HCT116 (cell line): ENCODE data around the gene CGNL1. TPM values are rescaled to one million over a fixed set of nuclear protein-coding genes. Genes with fewer than 3 reads are reported as not detected.

Source experiments
- ATAC-seq: fragments of 200-7000 bp; cut with Tn5 transposase; 2 replicates; pipeline ENCODE4 v1.9.1; 2020; ENCODE audit warnings: mild to moderate bottlenecking, moderate library complexity
- BruUV-seq: library from RNA; stranded (reverse); fragments of 400-500 nt; replicated peaks from 2 replicates; lab custom pipeline; 2021; lab: Mats Ljungman, UMichigan
- CTCF ChIA-PET: fragments of 300-600 bp; sonication (Branson Sonifier 250); formaldehyde crosslinking; loops from one replicate; lab custom pipeline; 2021; ENCODE audit warnings: antibody characterized with exemption; lab: Charles Lee
- POLR2A ChIA-PET: fragments of 300-600, 350-600 bp; sonication (Branson Sonifier 250); formaldehyde crosslinking; loops from one replicate; lab custom pipeline; 2021; ENCODE audit warnings: antibody characterized with exemption; lab: Charles Lee
- RAD21 ChIA-PET, 2 experiments: fragments of 300-600 bp; sonication (Branson Sonifier 250); formaldehyde crosslinking; loops; one replicate each; lab custom pipeline; 2023; ENCODE audit warnings: low total read pairs in 2 of 2; ENCODE audit not compliant: uncharacterized antibody in 2 of 2, unreplicated experiment in 2 of 2, low non-redundant PET in 1 of 2; lab: Charles Lee
- DNase-seq: peaks from one replicate; pipeline ENCODE4 v3.0.0-alpha.2; 2010; ENCODE audit warnings: low read depth, low spot score
- H2AFZ ChIP-seq: fragments of 200-600 bp; shearing (Covaris generic), sonication (generic); 2 replicates; pipeline ENCODE4 v1.6.1; 2017; ENCODE audit warnings: low read depth, mixed run types, mixed read lengths, antibody characterized with exemption, low read length; ENCODE audit not compliant: poor library complexity, severe bottlenecking
- H3K27ac ChIP-seq: 2 replicates; pipeline ENCODE4 v1.5.1; 2012; ENCODE audit warnings: low read depth, low read length
- H3K27me3 ChIP-seq: fragments of 200-600 bp; sonication (generic); 2 replicates; pipeline ENCODE4 v1.6.1; 2016; ENCODE audit warnings: mixed run types, low read length, mixed read lengths; ENCODE audit not compliant: insufficient read depth
- H3K36me3 ChIP-seq, 2 experiments: fragments of 200-500 bp in 1 of 2; fragments of 200-600 bp in 1 of 2; sonication (Bioruptor generic) in 1 of 2; sonication (generic) in 1 of 2; 2 replicates each; pipeline versions ENCODE4 v1.5.1 to v1.6.1; 2014 to 2016; ENCODE audit warnings: low read length in 2 of 2, inconsistent platforms in 1 of 2, mixed read lengths in 1 of 2, mixed run types in 1 of 2; ENCODE audit not compliant: insufficient read depth in 2 of 2, control insufficient read depth in 1 of 2
- H3K4me1 ChIP-seq, 2 experiments: fragments of 200-600 bp in 1 of 2; sonication (generic) in 1 of 2; 2 replicates each; pipeline versions ENCODE4 v1.5.1 to v1.6.1; 2012 to 2017; ENCODE audit warnings: low read length in 2 of 2, inconsistent platforms in 1 of 2, mild to moderate bottlenecking in 1 of 2, mixed read lengths in 1 of 2, mixed run types in 1 of 2, moderate library complexity in 1 of 2; ENCODE audit not compliant: insufficient read depth in 2 of 2, control insufficient read depth in 1 of 2
- H3K4me2 ChIP-seq: fragments of 200-600 bp; sonication (generic); 2 replicates; pipeline ENCODE4 v1.6.1; 2017; ENCODE audit warnings: mixed run types, low read length, mixed read lengths
- H3K4me3 ChIP-seq, 2 experiments: fragments of 200-600 bp in 1 of 2; sonication (generic) in 1 of 2; replicated peaks in 1 of 2; 2 replicates each; pipeline ENCODE4 v1.5.1; 2011 to 2016; ENCODE audit warnings: low read length in 2 of 2, control low read depth in 1 of 2, low read depth in 1 of 2, mild to moderate bottlenecking in 1 of 2, mixed read lengths in 1 of 2, mixed run types in 1 of 2
- H3K79me2 ChIP-seq: fragments of 200-600 bp; sonication (generic); 2 replicates; pipeline ENCODE4 v1.6.1; 2017; ENCODE audit warnings: mild to moderate bottlenecking, mixed run types, low read length, moderate library complexity, mixed read lengths; ENCODE audit not compliant: insufficient read depth
- H3K9ac ChIP-seq: fragments of 200-600 bp; sonication (generic); 2 replicates; pipeline ENCODE4 v1.6.1; 2016; ENCODE audit warnings: low read length, mixed read lengths
- H3K9me2 ChIP-seq: fragments of 200-600 bp; sonication (generic), shearing (Covaris generic); 2 replicates; pipeline ENCODE4 v1.6.1; 2017; ENCODE audit warnings: mixed run types, mild to moderate bottlenecking, moderate library complexity; ENCODE audit not compliant: insufficient read depth
- H3K9me3 ChIP-seq, 2 experiments: fragments of 200-500 bp in 1 of 2; fragments of 200-600 bp in 1 of 2; sonication (Bioruptor generic) in 1 of 2; sonication (generic) in 1 of 2; 2 replicates each; pipeline ENCODE4 v1.6.1; 2014 to 2017; ENCODE audit warnings: low read length in 2 of 2, mixed read lengths in 2 of 2, inconsistent platforms in 1 of 2, low read depth in 1 of 2, mild to moderate bottlenecking in 1 of 2, mixed run types in 1 of 2, moderate library complexity in 1 of 2; ENCODE audit not compliant: control insufficient read depth in 1 of 2, insufficient read depth in 1 of 2
- H4K20me1 ChIP-seq: fragments of 200-600 bp; sonication (generic), shearing (Covaris generic); 2 replicates; pipeline ENCODE4 v1.6.1; 2017; ENCODE audit warnings: mixed run types, mild to moderate bottlenecking, moderate library complexity; ENCODE audit not compliant: insufficient read depth
- ATF3 ChIP-seq: IDR thresholded peaks from 2 replicates; pipeline ENCODE4 v1.6.1; 2012
- CBX3 ChIP-seq: IDR thresholded peaks from 2 replicates; pipeline ENCODE4 v1.6.1; 2012; ENCODE audit warnings: low read depth
- CEBPB ChIP-seq: IDR thresholded peaks from 2 replicates; pipeline ENCODE4 v1.6.1; 2012; ENCODE audit warnings: low read depth
- EGR1 ChIP-seq: IDR thresholded peaks from 2 replicates; pipeline ENCODE4 v1.6.1; 2012; ENCODE audit warnings: low read depth
- EZH2phosphoT487 ChIP-seq: fragments of 200-600 bp; IDR thresholded peaks from 2 replicates; pipeline ENCODE4 v1.6.1; 2018; ENCODE audit warnings: antibody characterized with exemption, borderline replicate concordance
- FOSL1 ChIP-seq: IDR thresholded peaks from 2 replicates; pipeline ENCODE4 v1.6.1; 2012; ENCODE audit warnings: low read depth
- JUND ChIP-seq: IDR thresholded peaks from 2 replicates; pipeline ENCODE4 v1.6.1; 2012
- MAX ChIP-seq: IDR thresholded peaks from 2 replicates; pipeline ENCODE4 v1.6.1; 2012
- POLR2A ChIP-seq: IDR thresholded peaks from 2 replicates; pipeline ENCODE4 v1.7.0; 2011; ENCODE audit warnings: borderline replicate concordance; ENCODE audit not compliant: insufficient read depth, insufficient read length; ENCODE audit errors: extremely low read depth
- POLR2AphosphoS5 ChIP-seq: IDR thresholded peaks from 2 replicates; pipeline ENCODE4 v1.6.1; 2011; ENCODE audit warnings: mild to moderate bottlenecking, low read depth, low read length, moderate library complexity
- SIN3A ChIP-seq: IDR thresholded peaks from 2 replicates; pipeline ENCODE4 v1.6.1; 2012; ENCODE audit warnings: low read depth
- SP1 ChIP-seq: IDR thresholded peaks from 2 replicates; pipeline ENCODE4 v1.6.1; 2012; ENCODE audit warnings: low read depth
- SRF ChIP-seq: IDR thresholded peaks from 2 replicates; pipeline ENCODE4 v1.6.1; 2012; ENCODE audit warnings: low read depth
- TCF7L2 ChIP-seq: IDR thresholded peaks from 2 replicates; pipeline ENCODE4 v1.7.0; 2011; ENCODE audit warnings: borderline replicate concordance, inconsistent platforms; ENCODE audit not compliant: insufficient read depth, insufficient read length; ENCODE audit errors: extremely low read depth
- YY1 ChIP-seq: IDR thresholded peaks from 2 replicates; pipeline ENCODE4 v1.6.1; 2011; ENCODE audit warnings: low read length, low read depth, moderate library complexity, mild to moderate bottlenecking; ENCODE audit not compliant: insufficient replicate concordance; ENCODE audit errors: extremely low read depth
- ZBTB33 ChIP-seq: IDR thresholded peaks from 2 replicates; pipeline ENCODE4 v1.6.1; 2011; ENCODE audit warnings: mild to moderate bottlenecking, low read length, moderate library complexity; ENCODE audit not compliant: insufficient replicate concordance; ENCODE audit errors: extremely low read depth
- ZNF274 ChIP-seq: fragments of 200-500 bp; sonication (Bioruptor generic); IDR thresholded peaks from 2 replicates; pipeline ENCODE4 v1.6.1; 2014; ENCODE audit warnings: mild to moderate bottlenecking, low read depth, low read length, inconsistent platforms
- intact Hi-C: fragments of 100-400 bp; cut with micrococcal nuclease; formaldehyde crosslinking; loops from 2 replicates; pipeline ENCODE4 v1.10.0; 2022
- total RNA-seq: library from RNA; stranded (reverse); gene quantifications from one replicate; pipeline ENCODE4 v1.2.1, GENCODE V29; 2021; ENCODE audit not compliant: unreplicated experiment
- TF ChIP-seq, protein P1 (sequence below): IDR thresholded peaks from 2 replicates; pipeline ENCODE4 v1.6.1; 2012; ENCODE audit warnings: low read depth

CGNL1 gene
- total RNA-seq, 1 experiment from 2014 or later, result 2.2 TPM

- H2AFZ ChIP-seq, result no peak overlapping the region
- no peak overlapping the region for H3K27ac ChIP-seq
- no peak overlapping the region for H3K4me2 ChIP-seq
- no peaks in the 10 kb centered on the region for H3K27me3 ChIP-seq
- no peaks in the 10 kb centered on the region for H3K4me1 ChIP-seq
- H3K79me2 ChIP-seq, result no peaks in the 10 kb centered on the region
- DNase-seq, result no peak
- no peak overlapping the region for H3K4me3 ChIP-seq
- intact Hi-C loops, result no loop called here
- no peaks in the 10 kb centered on the region; the same call in 1 of the 2 replicates for H3K9me2 ChIP-seq
- POLR2A ChIA-PET, result no interaction called here
- H3K9ac ChIP-seq, result no peak overlapping the region
- H3K9me3 ChIP-seq, result no peaks in the 10 kb centered on the region
- no peak for TF ChIP-seq POLR2AphosphoS5
- no peak for TF ChIP-seq SP1
- TF ChIP-seq ZNF274, result no peak
- TF ChIP-seq MAX, result no peak
- TF ChIP-seq TCF7L2, result no peak
- no peak for TF ChIP-seq ATF3
- TF ChIP-seq, protein P1, sequence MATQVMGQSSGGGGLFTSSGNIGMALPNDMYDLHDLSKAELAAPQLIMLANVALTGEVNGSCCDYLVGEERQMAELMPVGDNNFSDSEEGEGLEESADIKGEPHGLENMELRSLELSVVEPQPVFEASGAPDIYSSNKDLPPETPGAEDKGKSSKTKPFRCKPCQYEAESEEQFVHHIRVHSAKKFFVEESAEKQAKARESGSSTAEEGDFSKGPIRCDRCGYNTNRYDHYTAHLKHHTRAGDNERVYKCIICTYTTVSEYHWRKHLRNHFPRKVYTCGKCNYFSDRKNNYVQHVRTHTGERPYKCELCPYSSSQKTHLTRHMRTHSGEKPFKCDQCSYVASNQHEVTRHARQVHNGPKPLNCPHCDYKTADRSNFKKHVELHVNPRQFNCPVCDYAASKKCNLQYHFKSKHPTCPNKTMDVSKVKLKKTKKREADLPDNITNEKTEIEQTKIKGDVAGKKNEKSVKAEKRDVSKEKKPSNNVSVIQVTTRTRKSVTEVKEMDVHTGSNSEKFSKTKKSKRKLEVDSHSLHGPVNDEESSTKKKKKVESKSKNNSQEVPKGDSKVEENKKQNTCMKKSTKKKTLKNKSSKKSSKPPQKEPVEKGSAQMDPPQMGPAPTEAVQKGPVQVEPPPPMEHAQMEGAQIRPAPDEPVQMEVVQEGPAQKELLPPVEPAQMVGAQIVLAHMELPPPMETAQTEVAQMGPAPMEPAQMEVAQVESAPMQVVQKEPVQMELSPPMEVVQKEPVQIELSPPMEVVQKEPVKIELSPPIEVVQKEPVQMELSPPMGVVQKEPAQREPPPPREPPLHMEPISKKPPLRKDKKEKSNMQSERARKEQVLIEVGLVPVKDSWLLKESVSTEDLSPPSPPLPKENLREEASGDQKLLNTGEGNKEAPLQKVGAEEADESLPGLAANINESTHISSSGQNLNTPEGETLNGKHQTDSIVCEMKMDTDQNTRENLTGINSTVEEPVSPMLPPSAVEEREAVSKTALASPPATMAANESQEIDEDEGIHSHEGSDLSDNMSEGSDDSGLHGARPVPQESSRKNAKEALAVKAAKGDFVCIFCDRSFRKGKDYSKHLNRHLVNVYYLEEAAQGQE, result no peak
- TF ChIP-seq SRF, result no peak
- TF ChIP-seq CEBPB, result no peak
- TF ChIP-seq CBX3, result no peak
- no peak for TF ChIP-seq ZBTB33
- TF ChIP-seq YY1, result no peak
- TF ChIP-seq FOSL1, result no peak
- no peak for TF ChIP-seq SIN3A
- no peak for TF ChIP-seq EGR1
- TF ChIP-seq JUND, result no peak
- no peak for TF ChIP-seq EZH2phosphoT487
- TF ChIP-seq POLR2A, result no peak
- TF ChIP-seq, all 23 proteins: peak for 0
- Histone ChIP-seq H4K20me1 (no peaks in the 10 kb centered on the region), H3K36me3 (no peaks in the 10 kb centered on the region)
- no TSS peak for BruUV-seq
- RAD21 ChIA-PET, result no interaction called here
- ATAC-seq, result no peak
- CTCF ChIA-PET, result no interaction called here
These were observed 19.0 kb downstream of the CGNL1 start for GRCh38 chr15:57395292-57395691.
